Measurements from ENCODE around the gene FBXO28. TPM values are rescaled to one million over a fixed set of nuclear protein-coding genes. Genes with fewer than 3 reads are reported as not detected.
A peak's percentile ranks its signal among the peaks of the same experiment; 100 is the strongest.
"Not testable (repeated sequence)": the region's sequence is repeated elsewhere in the genome, so short reads cannot be mapped to it uniquely, and the experiment has no call there.

The FBXO28 gene
- total RNA-seq, 1 donor from 2014 or later = 29.7 TPM

DNA sequence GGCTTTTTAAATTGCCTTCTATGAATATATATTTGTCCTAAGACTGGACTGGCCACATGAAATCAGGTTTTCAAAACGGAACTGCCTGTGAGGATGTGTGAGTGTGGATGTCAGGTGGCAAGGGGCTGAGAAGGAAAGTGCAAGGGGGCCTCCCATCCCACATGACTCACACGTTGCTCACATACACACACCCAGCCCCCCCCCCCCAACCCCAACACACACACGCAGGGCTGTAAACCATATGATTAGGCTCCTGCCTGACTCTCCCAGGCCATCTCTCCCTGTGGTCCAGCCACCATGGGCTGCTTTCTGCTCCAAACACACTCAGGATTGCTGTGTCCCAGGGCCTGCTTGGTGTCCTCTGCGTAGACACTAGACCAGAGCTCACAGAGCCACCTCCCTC lies 91.5 kb downstream of the FBXO28 start:
- no peak for DNase-seq (ENCODE audit: low spot score)
- peak; percentile 21 for ATAC-seq
- intact Hi-C loops (cut with DNase I) = no loop called here

DNA sequence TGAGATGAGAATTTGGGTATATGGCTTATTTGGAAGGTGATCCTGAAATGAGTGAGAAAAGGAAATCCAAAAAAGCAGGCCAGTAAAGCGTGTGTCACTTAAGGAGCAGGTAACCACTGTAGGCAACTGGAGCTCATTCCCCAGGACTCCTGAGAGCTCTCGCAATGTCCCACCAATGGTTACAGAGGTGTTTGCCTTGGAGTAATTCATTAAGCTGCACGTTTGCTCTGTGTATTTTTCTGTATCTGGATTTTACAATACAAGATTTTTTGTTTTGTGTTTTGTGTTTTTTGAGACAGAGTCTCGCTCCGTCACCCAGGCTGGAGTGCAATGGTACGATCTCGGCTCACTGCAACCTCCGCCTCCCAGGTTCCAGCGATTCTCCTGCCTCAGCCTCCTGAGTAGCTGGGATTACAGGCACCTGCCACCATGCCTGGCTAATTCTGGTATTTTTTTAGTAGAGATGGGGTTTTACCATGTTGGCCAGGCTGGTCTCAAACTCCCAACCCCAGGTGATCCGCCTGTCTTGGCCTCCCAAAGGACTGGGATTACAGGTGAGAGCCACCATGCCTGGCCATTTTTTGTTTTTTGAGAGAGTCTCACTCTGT lies 92.1 kb downstream of the FBXO28 start:
- DNase-seq (ENCODE audit: low spot score); intact Hi-C loops (cut with DNase I); ATAC-seq: not testable (repeated sequence)

DNA sequence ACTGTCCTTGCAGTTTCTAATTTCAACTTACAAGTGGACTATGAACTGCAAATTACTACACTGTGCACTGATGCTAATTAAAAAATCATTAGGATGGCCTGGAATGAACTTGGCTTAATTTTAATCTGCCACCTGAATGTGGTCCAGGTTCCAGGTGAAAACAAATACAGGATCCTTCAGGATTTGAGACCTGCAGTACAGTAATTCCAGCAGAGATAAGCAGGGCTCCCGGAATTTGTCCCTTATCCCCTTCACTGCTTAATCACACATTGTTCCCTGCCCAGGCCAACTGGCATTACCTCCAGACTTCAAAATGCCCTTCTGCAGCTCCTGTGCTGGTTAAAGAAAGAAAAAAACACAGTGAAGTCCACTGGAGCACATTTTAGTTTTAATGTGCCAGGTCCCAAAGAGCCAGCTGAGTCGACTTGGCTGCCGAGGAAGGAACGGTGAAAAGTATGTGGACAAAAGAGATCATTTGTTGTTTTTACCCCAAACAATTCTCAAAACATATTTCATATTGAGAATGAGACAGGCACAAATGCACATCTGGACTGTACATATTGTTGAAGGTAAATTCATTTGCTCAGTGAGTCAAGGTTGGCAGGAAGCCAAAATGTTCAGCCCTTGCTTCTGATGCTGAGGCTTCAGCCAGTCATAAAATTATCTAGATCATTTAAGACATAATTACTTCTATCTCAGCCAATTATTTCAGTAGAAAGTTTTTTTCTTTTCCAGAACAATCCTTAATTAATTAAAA lies 97.5 kb downstream of the FBXO28 start:
- no peak for DNase-seq (ENCODE audit: low spot score)
- ATAC-seq = no peak
- intact Hi-C loops (cut with DNase I) = no loop called here

Other genes with a start within 250 kb of the FBXO28 start
- gene DEGS1, start 69.1 kb downstream of the FBXO28 start, total RNA-seq = 46.0 TPM
- 30.4 TPM for gene NVL, start 216.1 kb downstream of the FBXO28 start, total RNA-seq
- 51.3 TPM for gene CNIH4, start 242.8 kb downstream of the FBXO28 start, total RNA-seq